AG04450 (cell line): Measurements from ENCODE around the gene SLC1A2. TPM values are rescaled to one million over a fixed set of nuclear protein-coding genes. Genes with fewer than 3 reads are reported as not detected.

Source experiments
- CTCF ChIA-PET: fragments of 300-600, 350-600 bp; formaldehyde crosslinking; extraction: SDS; loops from one replicate; lab custom pipeline; 2022; ENCODE audit warnings: antibody characterized with exemption, inconsistent platforms; lab: Charles Lee
- POLR2A ChIA-PET: fragments of 350-600 bp; formaldehyde crosslinking; extraction: SDS; loops from one replicate; lab custom pipeline; 2021; ENCODE audit warnings: antibody characterized with exemption, inconsistent platforms; lab: Yijun Ruan, JAX
- DNase-seq: peaks from one replicate; pipeline ENCODE4 v3.0.0-alpha.2; 2011; ENCODE audit warnings: low read depth, low spot score
- H3K27ac ChIP-seq: one replicate; pipeline ENCODE4 v1.5.1; 2012; ENCODE audit warnings: low read depth, low read length, control low read depth
- H3K27me3 ChIP-seq: one replicate; pipeline ENCODE4 v1.6.0; 2012; ENCODE audit warnings: low read length; ENCODE audit not compliant: control insufficient read depth, insufficient read depth
- H3K4me3 ChIP-seq: 2 replicates; pipeline ENCODE4 v1.5.1; 2011; ENCODE audit warnings: mild to moderate bottlenecking, low read depth, low read length, control low read depth
- H3K9me3 ChIP-seq: 2 replicates; pipeline ENCODE4 v1.5.1; 2012; ENCODE audit warnings: low read length; ENCODE audit not compliant: control insufficient read depth, insufficient read depth
- polyA plus RNA-seq: library from polyadenylated mRNA; depleted of rRNA; stranded (reverse); fragments of >200 nt; gene quantifications from 2 replicates; pipeline ENCODE4 v1.2.3, GENCODE V29; 2011
- TF ChIP-seq, protein P1 (sequence below): IDR thresholded peaks from 2 replicates; pipeline ENCODE4 v1.5.1; 2011; ENCODE audit warnings: low read depth, low read length, control low read depth, inconsistent platforms

The SLC1A2 gene
- polyA plus RNA-seq, 1 experiment = 1.1 TPM

- no peaks in the 10 kb centered on the region for H3K27me3 ChIP-seq
- H3K9me3 ChIP-seq = no peaks in the 10 kb centered on the region
- ChIA-PET CTCF (no interaction called here), POLR2A (no interaction called here)
- TF ChIP-seq, protein P1, sequence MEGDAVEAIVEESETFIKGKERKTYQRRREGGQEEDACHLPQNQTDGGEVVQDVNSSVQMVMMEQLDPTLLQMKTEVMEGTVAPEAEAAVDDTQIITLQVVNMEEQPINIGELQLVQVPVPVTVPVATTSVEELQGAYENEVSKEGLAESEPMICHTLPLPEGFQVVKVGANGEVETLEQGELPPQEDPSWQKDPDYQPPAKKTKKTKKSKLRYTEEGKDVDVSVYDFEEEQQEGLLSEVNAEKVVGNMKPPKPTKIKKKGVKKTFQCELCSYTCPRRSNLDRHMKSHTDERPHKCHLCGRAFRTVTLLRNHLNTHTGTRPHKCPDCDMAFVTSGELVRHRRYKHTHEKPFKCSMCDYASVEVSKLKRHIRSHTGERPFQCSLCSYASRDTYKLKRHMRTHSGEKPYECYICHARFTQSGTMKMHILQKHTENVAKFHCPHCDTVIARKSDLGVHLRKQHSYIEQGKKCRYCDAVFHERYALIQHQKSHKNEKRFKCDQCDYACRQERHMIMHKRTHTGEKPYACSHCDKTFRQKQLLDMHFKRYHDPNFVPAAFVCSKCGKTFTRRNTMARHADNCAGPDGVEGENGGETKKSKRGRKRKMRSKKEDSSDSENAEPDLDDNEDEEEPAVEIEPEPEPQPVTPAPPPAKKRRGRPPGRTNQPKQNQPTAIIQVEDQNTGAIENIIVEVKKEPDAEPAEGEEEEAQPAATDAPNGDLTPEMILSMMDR = no peak
- H3K4me3 ChIP-seq = no peak overlapping the region
- DNase-seq = no peak
- no peak overlapping the region for H3K27ac ChIP-seq
Measured at GRCh38 chr11:35321111-35321510, 98.2 kb downstream of the SLC1A2 start.

GRCh38 chr11:35318977-35319925 is 100.1 kb downstream of the SLC1A2 start:
- TF ChIP-seq, protein P1 = no peak
- Histone ChIP-seq H3K4me3 (no peak overlapping the region), H3K27ac (no peak overlapping the region), H3K9me3 (no peaks in the 10 kb centered on the region), H3K27me3 (no peaks in the 10 kb centered on the region)
- DNase-seq = no peak
- ChIA-PET CTCF (no interaction called here), POLR2A (interaction anchor here (0.6 kb wide), 1 partner anchor 79 kb away, joined by 6 read pairs; no protein-coding TSS in a partner anchor)

GRCh38 chr11:35318309-35318708 is 101.0 kb downstream of the SLC1A2 start:
- TF ChIP-seq, protein P1 = no peak
- Histone ChIP-seq H3K4me3 (no peak overlapping the region), H3K27me3 (no peaks in the 10 kb centered on the region), H3K27ac (no peak overlapping the region), H3K9me3 (no peaks in the 10 kb centered on the region)
- POLR2A ChIA-PET = interaction anchor here (1.1 kb wide), 1 partner anchor 18 kb away, joined by 3 read pairs; no protein-coding TSS in a partner anchor
- CTCF ChIA-PET = no interaction called here
- no peak for DNase-seq

DNA sequence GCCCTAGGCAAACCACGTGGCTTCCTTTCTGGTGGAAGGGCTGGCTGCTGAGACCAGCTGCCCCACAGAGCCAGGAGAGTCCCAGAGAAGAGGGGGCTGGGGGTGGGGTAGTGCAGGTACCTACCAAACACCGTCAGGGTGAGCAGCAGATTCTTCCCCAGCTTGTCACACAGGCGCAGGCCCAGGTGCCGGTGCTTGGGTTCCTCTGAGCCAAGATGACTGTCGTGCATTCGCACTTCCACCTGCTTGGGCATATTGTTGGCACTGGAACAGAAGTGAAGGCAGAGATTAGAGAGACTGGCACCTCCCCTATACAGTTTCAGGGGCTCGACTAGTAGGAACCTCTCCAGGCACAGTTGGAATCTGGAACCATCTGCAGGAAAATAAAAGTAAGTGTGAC is 102.1 kb downstream of the SLC1A2 start:
- Histone ChIP-seq H3K9me3 (no peaks in the 10 kb centered on the region), H3K27ac (no peak overlapping the region), H3K27me3 (no peaks in the 10 kb centered on the region), H3K4me3 (no peak overlapping the region)
- ChIA-PET POLR2A (interaction anchor here (1.1 kb wide), 1 partner anchor 19 kb away, joined by 3 read pairs; no protein-coding TSS in a partner anchor), CTCF (interaction anchor here (0.9 kb wide), 1 partner anchor 9 kb away, joined by 3 read pairs; no protein-coding TSS in a partner anchor)
- TF ChIP-seq, protein P1 = no peak
- no peak for DNase-seq

GRCh38 chr11:35316161-35316560 is 103.2 kb downstream of the SLC1A2 start:
- no peak overlapping the region for H3K4me3 ChIP-seq
- no peaks in the 10 kb centered on the region for H3K9me3 ChIP-seq
- ChIA-PET CTCF (interaction anchor here (2.2 kb wide), 1 partner anchor 11 kb away, joined by 14 read pairs; no protein-coding TSS in a partner anchor), POLR2A (no interaction called here)
- H3K27me3 ChIP-seq = no peaks in the 10 kb centered on the region
- DNase-seq = no peak
- no peak overlapping the region for H3K27ac ChIP-seq
- TF ChIP-seq, protein P1 = no peak
